RPMI7951 (cell line): ENCODE measurements around the gene CXorf49. TPM values are rescaled to one million over a fixed set of nuclear protein-coding genes. Genes with fewer than 3 reads are reported as not detected.
"Not testable (repeated sequence)": the region's sequence is repeated elsewhere in the genome, so short reads cannot be mapped to it uniquely, and the experiment has no call there.

Experiments
- DNase-seq: peaks from one replicate; pipeline ENCODE4 v3.0.0-alpha.2; 2012; ENCODE audit warnings: low read depth
- total RNA-seq: library from RNA; depleted of rRNA; stranded (reverse); fragments of >200 nt; shearing (Covaris generic); gene quantifications from 2 replicates; pipeline ENCODE4 v1.2.3, GENCODE V29; 2014; rRNA removed

The CXorf49 gene
- not detected in 2 replicates for total RNA-seq

DNA sequence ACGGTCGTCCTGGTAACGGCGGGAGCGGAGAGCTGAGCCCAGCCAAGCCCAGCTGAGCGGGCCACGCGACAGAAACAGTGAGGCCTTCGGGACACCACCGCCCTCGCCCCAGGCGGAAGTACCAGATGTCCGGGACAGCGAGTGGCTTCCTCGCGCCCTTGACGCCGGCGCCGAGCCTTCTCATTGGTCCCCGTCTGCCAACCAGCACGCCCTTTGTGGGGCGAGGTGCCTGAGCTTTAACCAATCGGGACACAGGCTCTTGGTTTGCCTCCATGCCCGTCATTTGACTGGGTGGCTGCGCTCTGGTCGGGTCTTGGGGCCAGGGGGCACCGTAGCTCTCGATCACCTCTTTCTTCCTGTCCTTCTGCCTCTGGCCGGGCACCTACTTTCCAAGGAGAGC is at the start of gene CXorf49:
TSS of gene CXorf49 (minus strand) at position 101 of the 400 bp plus-strand sequence. CDS start 134 bp downstream, outside the sequence.
- DNase-seq = not testable (repeated sequence)

DNA sequence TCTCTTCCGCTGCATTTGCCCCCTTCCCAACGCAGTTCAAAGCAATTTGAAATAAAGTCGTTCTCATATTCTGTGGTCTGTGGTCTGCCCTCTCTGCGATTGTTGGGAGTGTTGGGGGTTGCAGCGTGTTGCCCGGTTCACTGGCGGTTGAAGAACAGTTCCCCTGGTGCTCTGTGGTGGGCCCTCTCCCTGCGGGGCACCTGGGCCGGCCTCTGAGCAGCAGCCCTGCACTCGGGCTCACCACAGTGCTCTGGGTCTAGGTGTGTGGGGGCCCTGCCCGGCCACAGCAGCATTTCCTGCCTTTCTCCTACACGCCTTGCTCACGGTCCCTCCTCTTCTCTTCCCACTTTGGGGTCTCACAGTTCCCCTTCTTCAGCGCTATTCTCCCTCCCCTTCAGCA is 49.0 kb upstream of the CXorf49 start:
- DNase-seq = not testable (repeated sequence)

DNA sequence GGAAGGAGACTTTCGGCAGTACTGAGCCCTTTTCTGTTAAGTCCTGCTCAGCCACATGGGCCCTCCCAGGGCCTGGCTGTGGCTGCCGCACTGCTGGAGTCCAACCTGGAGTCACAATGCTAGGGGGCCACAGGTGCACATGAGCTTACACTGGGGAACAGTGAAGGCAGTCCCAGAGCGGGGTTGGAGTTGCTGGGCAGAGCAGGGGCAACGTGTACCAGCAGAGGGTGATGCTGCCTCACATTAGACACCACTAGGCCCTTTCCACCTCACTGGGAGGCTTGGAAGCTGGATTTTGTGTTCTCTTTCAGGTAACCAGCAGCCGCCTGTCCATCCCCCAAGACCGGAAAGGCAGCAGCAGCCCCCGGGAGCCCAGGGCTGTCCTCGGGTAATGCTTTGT is 47.5 kb upstream of the CXorf49 start:
- DNase-seq = not testable (repeated sequence)

DNA sequence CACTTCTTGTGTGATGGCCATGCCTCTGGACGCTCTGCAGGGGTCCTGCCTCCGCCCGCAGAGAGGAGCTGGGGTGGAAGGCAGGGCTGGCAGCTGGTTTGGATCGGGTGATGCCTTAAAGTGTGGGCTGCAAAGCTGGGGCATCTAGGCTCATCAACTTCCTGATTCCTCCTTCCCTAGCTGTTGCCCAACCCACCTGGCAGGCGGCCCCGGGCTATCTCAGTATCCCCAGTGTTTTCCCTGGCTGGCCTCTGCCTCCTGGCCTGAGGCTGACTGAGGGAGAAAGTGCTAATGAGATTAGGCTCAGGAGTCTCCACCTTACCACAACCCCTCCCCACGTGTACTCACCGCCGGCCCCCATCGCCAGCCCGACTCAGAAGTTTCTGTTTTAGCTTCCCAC is 46.7 kb upstream of the CXorf49 start:
- DNase-seq = not testable (repeated sequence)

DNA sequence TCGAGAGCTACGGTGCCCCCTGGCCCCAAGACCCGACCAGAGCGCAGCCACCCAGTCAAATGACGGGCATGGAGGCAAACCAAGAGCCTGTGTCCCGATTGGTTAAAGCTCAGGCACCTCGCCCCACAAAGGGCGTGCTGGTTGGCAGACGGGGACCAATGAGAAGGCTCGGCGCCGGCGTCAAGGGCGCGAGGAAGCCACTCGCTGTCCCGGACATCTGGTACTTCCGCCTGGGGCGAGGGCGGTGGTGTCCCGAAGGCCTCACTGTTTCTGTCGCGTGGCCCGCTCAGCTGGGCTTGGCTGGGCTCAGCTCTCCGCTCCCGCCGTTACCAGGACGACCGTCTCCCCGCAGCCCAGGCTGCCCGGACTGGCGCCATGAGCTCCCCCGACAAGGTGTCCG is 45.0 kb upstream of the CXorf49 start, which contains the start of gene CXorf49B:
TSS of gene CXorf49B (plus strand) at position 301 of the 400 bp plus-strand sequence. CDS start at position 376, 75 bp downstream.
- not testable (repeated sequence) for DNase-seq

DNA sequence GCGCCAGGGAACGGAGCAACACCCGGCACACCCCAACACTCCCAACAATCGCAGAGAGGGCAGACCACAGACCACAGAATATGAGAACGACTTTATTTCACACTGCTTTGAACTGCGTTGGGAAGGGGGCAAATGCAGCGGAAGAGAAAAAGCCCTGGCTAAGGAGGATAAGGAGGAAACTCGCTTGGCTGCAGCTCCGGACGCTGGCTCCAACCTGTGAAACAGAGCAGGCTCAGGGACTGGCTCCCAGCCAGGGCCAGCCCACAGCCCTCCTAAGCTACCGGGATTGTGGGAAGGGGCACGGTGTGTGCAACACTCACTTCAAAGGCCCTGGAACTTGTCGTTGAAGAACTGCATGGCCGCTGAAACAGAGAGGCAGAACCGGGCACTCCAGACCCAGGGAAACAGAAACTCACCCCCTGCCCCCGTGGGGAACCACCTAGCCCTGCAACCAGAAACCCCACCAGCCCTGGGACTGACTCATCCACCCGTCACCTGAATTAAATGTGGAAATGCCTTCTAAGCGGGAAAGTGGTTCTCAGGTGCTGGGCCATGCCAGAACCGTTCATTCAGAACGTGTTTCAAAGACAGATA is 42.7 kb upstream of the CXorf49 start:
- not testable (repeated sequence) for DNase-seq

DNA sequence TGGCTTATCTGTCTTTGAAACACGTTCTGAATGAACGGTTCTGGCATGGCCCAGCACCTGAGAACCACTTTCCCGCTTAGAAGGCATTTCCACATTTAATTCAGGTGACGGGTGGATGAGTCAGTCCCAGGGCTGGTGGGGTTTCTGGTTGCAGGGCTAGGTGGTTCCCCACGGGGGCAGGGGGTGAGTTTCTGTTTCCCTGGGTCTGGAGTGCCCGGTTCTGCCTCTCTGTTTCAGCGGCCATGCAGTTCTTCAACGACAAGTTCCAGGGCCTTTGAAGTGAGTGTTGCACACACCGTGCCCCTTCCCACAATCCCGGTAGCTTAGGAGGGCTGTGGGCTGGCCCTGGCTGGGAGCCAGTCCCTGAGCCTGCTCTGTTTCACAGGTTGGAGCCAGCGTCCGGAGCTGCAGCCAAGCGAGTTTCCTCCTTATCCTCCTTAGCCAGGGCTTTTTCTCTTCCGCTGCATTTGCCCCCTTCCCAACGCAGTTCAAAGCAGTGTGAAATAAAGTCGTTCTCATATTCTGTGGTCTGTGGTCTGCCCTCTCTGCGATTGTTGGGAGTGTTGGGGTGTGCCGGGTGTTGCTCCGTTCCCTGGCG is 2.3 kb upstream of the CXorf49 start:
- DNase-seq = not testable (repeated sequence)

DNA sequence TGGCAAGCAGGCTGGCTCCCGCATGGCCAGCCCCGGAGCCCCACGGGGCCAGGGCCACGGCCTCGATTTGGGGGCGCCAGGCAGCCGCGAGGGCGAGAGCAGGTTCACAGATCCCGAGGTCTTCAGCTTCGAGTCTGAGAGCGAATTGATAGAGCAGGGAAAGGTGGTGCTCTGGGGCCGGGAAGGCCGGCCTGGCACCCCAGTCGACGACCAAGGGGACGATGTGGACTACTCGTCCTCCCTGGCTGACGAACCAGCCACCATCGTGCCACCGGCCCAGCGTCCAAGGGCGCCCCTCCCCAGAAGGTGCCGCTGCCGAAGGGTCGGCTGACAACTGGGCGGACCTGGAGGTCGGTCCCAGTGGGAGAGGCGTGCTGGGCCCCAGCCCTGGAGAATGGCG is 1.1 kb upstream of the CXorf49 start:
- DNase-seq = not testable (repeated sequence)

DNA sequence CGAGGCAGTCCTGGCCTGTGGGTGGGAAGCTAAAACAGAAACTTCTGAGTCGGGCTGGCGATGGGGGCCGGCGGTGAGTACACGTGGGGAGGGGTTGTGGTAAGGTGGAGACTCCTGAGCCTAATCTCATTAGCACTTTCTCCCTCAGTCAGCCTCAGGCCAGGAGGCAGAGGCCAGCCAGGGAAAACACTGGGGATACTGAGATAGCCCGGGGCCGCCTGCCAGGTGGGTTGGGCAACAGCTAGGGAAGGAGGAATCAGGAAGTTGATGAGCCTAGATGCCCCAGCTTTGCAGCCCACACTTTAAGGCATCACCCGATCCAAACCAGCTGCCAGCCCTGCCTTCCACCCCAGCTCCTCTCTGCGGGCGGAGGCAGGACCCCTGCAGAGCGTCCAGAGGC is 1.8 kb downstream of the CXorf49 start:
- not testable (repeated sequence) for DNase-seq

DNA sequence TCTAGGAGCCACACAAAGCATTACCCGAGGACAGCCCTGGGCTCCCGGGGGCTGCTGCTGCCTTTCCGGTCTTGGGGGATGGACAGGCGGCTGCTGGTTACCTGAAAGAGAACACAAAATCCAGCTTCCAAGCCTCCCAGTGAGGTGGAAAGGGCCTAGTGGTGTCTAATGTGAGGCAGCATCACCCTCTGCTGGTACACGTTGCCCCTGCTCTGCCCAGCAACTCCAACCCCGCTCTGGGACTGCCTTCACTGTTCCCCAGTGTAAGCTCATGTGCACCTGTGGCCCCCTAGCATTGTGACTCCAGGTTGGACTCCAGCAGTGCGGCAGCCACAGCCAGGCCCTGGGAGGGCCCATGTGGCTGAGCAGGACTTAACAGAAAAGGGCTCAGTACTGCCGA is 2.5 kb downstream of the CXorf49 start:
- not testable (repeated sequence) for DNase-seq

DNA sequence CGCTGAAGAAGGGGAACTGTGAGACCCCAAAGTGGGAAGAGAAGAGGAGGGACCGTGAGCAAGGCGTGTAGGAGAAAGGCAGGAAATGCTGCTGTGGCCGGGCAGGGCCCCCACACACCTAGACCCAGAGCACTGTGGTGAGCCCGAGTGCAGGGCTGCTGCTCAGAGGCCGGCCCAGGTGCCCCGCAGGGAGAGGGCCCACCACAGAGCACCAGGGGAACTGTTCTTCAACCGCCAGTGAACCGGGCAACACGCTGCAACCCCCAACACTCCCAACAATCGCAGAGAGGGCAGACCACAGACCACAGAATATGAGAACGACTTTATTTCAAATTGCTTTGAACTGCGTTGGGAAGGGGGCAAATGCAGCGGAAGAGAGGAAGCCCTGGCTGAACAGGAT is 4.0 kb downstream of the CXorf49 start:
- DNase-seq = not testable (repeated sequence)

DNA sequence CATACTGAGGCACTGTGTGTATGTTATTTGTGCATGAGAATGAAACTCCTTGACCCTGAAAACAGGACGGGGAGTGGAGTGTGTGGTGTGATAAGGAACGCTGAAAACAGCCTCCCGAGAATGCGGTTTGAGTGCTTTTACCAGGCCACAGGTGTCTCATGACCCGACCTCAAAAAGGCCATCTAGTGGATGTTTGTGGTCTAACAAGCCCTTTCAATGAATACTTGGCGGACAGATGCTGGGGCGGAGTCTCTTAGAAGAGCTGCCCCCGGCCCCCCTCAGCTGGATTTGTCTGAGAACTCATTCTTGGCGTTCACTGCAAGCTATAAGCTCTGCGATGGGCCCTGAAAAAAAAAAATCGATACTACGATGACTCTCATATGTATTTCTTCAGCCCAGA is 15.2 kb downstream of the CXorf49 start:
- DNase-seq = not testable (repeated sequence)

DNA sequence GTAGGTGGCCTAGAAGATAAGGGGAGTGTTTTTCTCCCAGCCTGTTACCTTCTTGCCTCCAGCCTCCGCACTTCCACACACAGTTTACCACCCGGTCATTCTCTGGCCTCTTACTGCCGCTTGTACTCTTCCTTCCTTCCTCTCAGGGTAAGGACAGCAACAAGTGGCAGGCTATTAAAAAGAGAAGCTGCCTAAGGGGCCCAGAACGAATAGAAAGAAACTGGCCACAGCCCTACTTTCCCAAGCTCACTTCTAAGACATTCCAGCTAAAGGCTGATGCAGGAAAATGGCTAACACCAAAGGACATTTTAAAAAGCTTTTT is 19.1 kb downstream of the CXorf49 start:
- not testable (repeated sequence) for DNase-seq

DNA sequence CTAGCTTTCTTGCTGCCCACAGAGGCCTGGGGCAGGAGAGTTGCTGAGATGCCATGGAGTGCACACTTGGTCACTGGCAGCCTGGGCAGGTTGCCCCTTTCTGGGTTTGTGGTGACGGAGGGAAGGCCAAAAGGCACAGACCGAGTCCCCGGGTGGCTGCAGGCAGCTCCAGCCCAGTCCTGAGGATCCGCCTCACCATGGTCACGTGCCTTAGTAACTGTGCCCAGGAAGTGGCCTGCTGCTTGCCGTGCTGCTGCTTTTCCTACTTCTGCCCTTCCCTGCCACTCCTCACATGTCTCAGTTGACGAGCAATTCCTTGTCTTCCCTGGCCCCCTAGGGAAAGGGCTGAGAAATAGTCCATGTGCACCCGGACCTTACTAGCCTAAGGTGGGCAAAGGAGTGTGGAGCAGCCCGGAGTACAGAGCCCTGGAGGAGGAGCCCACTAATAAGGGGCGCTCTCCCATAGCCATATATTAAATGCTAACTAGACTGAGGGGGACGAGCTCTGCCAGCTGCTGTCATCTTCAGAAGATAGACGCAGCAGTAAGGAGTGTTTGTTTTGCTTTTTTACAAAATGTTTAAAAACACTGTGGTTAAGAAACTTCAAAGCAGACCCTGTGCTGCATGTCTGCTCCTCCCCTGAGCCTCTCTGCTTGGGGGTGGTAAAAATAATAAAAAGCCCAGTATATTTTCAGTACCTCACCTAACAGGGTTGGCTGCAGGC is 19.6 kb downstream of the CXorf49 start:
- not testable (repeated sequence) for DNase-seq

DNA sequence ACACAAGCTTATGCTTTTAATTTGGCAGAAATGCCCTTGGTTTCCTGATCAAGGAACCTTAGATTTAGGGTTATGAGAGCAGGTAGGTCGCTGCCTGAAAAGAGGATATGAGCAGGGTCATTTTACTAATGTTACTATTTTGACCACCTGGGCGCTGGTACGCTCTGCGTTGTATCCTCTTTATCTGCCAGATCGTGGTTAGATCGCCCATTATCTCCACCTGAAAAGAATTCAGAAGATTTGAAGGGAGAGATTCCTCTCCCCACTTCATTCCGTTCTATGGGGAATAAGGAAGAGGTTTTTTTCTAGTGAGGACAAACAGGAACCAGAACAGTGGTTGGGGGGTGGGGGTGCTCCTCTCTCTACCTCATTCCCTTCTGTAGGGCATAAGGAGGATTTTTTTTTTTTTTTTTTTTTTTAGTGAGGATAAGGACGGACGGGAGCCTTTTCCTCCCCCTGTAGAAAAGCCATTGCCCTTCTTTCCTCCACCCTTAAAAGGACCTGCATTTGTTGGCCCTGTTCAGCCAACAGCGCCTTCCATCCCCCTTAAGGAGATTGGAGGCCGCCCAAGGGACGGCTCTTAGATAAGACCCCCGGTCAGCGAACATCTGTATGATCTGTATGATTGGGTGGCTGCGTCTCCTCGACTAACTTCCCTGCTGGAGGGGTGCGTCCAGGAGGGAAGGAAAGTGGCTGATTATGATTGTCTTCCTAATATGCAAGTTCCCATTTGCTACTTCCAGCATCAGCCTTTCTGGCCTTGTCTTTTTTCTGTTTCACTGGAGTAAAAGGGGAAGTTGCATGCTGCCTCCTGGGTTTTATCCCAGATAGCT is 20.4 kb downstream of the CXorf49 start:
- DNase-seq = not testable (repeated sequence)

DNA sequence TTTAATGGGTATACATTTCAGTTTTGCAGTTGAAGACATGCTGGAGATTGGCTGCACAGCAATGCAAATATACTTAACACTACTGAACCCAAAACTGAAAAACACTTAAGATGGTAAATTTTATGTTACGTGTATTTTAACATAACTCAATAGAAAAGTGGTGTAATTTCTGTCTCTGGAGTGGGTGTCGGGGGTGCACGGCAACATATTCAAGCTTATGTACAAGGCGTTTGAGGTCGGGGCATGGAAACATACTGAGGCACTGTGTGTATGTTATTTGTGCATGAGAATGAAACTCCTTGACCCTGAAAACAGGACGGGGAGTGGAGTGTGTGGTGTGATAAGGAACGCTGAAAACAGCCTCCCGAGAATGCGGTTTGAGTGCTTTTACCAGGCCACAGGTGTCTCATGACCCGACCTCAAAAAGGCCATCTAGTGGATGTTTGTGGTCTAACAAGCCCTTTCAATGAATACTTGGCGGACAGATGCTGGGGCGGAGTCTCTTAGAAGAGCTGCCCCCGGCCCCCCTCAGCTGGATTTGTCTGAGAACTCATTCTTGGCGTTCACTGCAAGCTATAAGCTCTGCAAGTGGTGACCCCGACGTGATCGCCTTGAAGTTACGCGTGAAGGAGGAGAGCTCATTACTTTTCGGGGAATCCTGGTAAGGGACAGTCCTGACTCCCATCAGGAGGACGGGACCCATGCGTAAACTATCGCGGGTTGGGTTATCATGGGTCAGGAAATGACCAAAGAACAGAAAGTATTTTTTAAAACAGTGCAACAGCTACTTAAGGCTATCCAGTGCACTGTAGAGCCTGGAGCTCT is 21.2 kb downstream of the CXorf49 start:
- not testable (repeated sequence) for DNase-seq

DNA sequence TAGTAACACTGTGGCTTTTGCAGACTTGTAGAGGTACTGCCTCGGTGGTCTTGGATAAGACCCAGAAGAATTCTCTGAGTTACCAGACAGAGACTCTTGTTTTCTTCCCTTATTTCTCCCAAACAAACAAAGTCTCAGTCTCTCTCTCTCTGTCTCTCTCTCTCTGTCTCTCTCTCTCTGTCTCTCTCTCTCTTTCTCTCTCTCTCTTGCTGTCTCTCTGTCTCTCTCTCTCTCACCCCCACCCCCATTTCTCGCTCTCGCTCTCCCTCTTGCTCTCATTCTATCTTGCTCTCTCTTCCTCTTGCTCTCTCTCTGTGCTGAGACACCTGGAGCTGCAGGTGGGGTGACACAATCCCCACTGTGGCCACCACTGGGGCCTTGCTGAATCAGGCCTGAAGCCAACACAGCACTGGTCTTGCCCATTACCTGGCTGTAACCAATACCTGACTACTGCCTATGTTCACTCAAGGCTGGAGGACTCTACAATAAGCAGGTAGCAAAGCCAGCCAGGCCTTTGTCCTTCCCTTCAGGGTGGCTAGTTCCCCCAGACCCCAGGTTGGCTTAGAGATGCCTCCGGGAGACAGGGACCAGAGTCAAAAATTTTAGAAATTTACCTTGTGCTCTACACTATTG is 38.4 kb downstream of the CXorf49 start:
- no peak for DNase-seq

DNA sequence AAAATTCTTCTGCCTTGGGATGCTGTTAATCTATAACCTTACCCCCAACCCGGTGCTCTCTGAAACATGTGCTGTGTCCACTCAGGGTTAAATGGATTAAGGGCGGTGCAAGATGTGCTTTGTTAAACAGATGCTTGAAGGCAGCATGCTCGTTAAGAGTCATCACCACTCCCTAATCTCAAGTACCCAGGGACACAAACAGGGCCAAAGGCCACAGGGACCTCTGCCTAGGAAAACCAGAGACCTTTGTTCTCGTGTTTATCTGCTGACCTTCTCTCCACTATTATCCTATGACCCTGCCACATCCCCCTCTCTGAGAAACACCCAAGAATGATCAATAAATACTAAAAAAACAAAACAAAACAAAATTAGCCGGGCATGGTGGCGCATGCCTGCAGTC is 40.9 kb downstream of the CXorf49 start:
- DNase-seq = not testable (repeated sequence)

DNA sequence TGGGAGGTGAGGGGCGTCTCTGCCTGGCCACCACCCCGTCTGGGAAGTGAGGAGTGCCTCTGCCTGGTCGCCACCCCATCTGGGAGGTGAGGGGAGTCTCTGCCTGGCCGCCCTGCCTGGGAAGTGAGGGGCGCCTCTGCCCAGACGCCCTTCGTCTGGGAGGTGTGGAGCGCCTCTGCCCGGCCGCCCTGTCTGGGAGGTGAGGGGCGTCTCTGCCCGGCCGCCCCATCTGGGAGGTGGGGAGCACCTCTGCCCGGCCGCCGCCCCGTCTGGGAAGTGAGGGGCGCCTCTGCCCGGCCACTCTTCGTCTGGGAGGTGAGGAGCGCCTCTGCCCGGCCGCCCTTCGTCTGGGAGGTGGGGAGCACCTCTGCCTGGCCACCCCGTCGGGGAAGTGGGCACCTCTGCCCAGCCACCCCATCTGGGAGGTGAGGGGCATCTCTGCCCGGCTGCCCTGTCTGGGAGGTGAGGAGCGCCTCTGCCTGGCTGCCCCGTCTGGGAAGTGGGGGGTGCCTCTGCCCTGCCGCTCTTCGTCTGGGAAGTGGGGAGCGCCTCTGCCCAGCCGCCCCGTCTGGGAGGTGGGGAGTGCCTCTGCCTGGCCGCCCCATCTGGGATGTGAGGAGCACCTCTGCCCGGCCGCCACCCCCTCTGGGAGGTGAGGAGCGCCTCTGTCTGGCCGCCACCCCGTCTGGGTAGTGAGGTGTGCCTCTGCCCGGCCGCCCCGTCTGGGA is 41.9 kb downstream of the CXorf49 start:
- DNase-seq = not testable (repeated sequence)

DNA sequence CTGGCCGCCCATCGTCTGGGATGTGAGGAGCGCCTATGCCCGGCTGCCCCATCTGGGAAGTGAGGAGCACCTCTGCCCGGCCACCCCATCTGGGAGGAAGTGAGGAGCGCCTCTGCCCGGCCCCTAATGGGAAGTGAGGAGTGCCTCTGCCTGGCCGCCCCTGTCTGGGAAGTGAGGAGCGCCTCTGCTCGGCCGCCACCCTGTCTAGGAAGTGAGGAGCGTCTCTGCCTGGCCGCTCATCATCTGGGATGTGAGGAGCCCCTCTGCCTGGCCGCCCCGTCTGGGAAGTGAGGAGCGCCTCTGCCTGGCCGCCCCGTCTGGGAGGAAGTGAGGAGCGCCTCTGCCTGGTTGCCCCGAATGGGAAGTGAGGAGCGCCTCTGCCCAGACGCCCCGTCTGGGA is 42.4 kb downstream of the CXorf49 start:
- not testable (repeated sequence) for DNase-seq
